HepG2 (cell line): ENCODE results near the gene CDC27. TPM values are rescaled to one million over a fixed set of nuclear protein-coding genes. Genes with fewer than 3 reads are reported as not detected.

ENCODE experiments used
- AGO1 ChIP-seq: fragments of 200-400 bp; formaldehyde crosslinking; IDR thresholded peaks from 2 replicates; pipeline ENCODE4 v1.6.1; 2017; ENCODE audit warnings: mild to moderate bottlenecking, low read depth, low read length, moderate library complexity; ENCODE audit not compliant: poor library complexity, severe bottlenecking
- AHR ChIP-seq: IDR thresholded peaks from 2 replicates; pipeline ENCODE4 v1.6.1; 2018; ENCODE audit warnings: missing genetic modification reagents, missing compliant biosample characterization
- ATF6 ChIP-seq: sonication (generic); formaldehyde crosslinking; conservative IDR thresholded peaks from 2 replicates; pipeline ENCODE4 v1.4.0; 2020; ENCODE audit warnings: missing genetic modification reagents
- CBX2 ChIP-seq, 2 experiments: fragments of 200-600 bp in 1 of 2; sonication (generic); formaldehyde crosslinking in 1 of 2; IDR thresholded peaks; 2 replicates each; pipeline versions ENCODE4 v1.7.0 to v1.8.1; 2018 to 2022; ENCODE audit warnings: low read depth in 2 of 2, low read length in 1 of 2, mild to moderate bottlenecking in 1 of 2, missing genetic modification reagents in 1 of 2
- CHD4 ChIP-seq: fragments of 200-600 bp; sonication (generic); IDR thresholded peaks from 2 replicates; pipeline ENCODE4 v1.7.0; 2017; ENCODE audit warnings: mild to moderate bottlenecking, low read length, borderline replicate concordance
- CREB3 ChIP-seq: sonication (generic); formaldehyde crosslinking; IDR thresholded peaks from 2 replicates; pipeline ENCODE4 v1.5.0; 2020; ENCODE audit warnings: missing genetic modification reagents
- ETV5 ChIP-seq: IDR thresholded peaks from 2 replicates; pipeline ENCODE4 v1.6.1; 2018; ENCODE audit warnings: missing biosample characterization, missing genetic modification reagents, inconsistent platforms, borderline replicate concordance
- GATAD1 ChIP-seq: IDR thresholded peaks from 2 replicates; pipeline ENCODE4 v1.6.1; 2016; ENCODE audit warnings: missing genetic modification reagents, missing compliant biosample characterization
- IRF9 ChIP-seq: sonication (generic); formaldehyde crosslinking; IDR thresholded peaks from 2 replicates; pipeline ENCODE4 v1.8.0; 2022; ENCODE audit warnings: missing genetic modification reagents, mild to moderate bottlenecking, borderline replicate concordance
- IRX3 ChIP-seq: sonication (generic); formaldehyde crosslinking; IDR thresholded peaks from 2 replicates; pipeline ENCODE4 v1.8.1; 2023; ENCODE audit warnings: mild to moderate bottlenecking, low read depth, missing genetic modification reagents, borderline replicate concordance
- KAT7 ChIP-seq: IDR thresholded peaks from 2 replicates; pipeline ENCODE4 v1.6.1; 2018; ENCODE audit warnings: borderline replicate concordance, missing compliant biosample characterization
- MED1 ChIP-seq: sonication (generic); formaldehyde crosslinking; IDR thresholded peaks from 2 replicates; pipeline ENCODE4 v1.4.0; 2020; ENCODE audit warnings: missing genetic modification reagents
- NR2F6 ChIP-seq, 2 experiments: IDR thresholded peaks; 2 replicates each; pipeline ENCODE4 v1.6.1; 2016; ENCODE audit warnings: antibody characterized with exemption in 1 of 2, mild to moderate bottlenecking in 1 of 2
- SOX13 ChIP-seq, 3 experiments: fragments of 450-650 bp in 1 of 3; sonication (generic) in 1 of 3; formaldehyde crosslinking in 1 of 3; IDR thresholded peaks in 2 of 3; conservative IDR thresholded peaks in 1 of 3; 2 replicates each; pipeline versions ENCODE4 v1.5.0 to v1.6.1; 2016 to 2020; ENCODE audit warnings: antibody characterized with exemption in 1 of 3, mild to moderate bottlenecking in 1 of 3, missing compliant biosample characterization in 1 of 3, missing genetic modification reagents in 1 of 3, moderate library complexity in 1 of 3
- TP53 ChIP-seq: sonication (generic); formaldehyde crosslinking; conservative IDR thresholded peaks from 2 replicates; pipeline ENCODE4 v1.4.0; 2020; ENCODE audit warnings: missing genetic modification reagents
- ZNF18 ChIP-seq: sonication (generic); formaldehyde crosslinking; IDR thresholded peaks from 2 replicates; pipeline ENCODE4 v1.8.0; 2022; ENCODE audit warnings: mild to moderate bottlenecking, missing genetic modification reagents; ENCODE audit not compliant: insufficient replicate concordance
- ZNF253 ChIP-seq: sonication (generic); formaldehyde crosslinking; IDR thresholded peaks from 2 replicates; pipeline ENCODE4 v1.8.0; 2022; ENCODE audit warnings: mild to moderate bottlenecking, missing genetic modification reagents, borderline replicate concordance
- ZNF513 ChIP-seq: sonication (generic); formaldehyde crosslinking; conservative IDR thresholded peaks from 2 replicates; pipeline ENCODE4 v1.5.0; 2020; ENCODE audit warnings: missing genetic modification reagents
- polyA plus RNA-seq, 8 experiments: library from polyadenylated mRNA; depleted of rRNA in 3 of 8; stranded (reverse) in 7 of 8; unstranded in 1 of 8; fragments of >200 nt; fragmentation: Illumina TruSeq in 4 of 8; extraction: Trizol in 4 of 8; gene quantifications; 2 replicates each; pipeline versions ENCODE4 v1.2.1 to v1.2.3, GENCODE V29; 2011 to 2016; ENCODE audit warnings: low read depth in 4 of 8, missing spikeins in 1 of 8, mixed read lengths in 1 of 8; ENCODE audit not compliant: insufficient read depth in 1 of 8
- total RNA-seq, 5 experiments: library from RNA; depleted of rRNA; stranded (reverse); fragments of >200 nt; fragmentation: Illumina TruSeq; extraction: Trizol; gene quantifications; 2 replicates each; pipeline ENCODE4 v1.2.3, GENCODE V29; 2016; ENCODE audit warnings: low read depth in 1 of 5

The CDC27 gene
- total and polyA plus RNA-seq, 2 of the 13 experiments (the other 11 are each of a cell fraction or from before 2014, with no cell fraction given), result 80.7 to 102 TPM

- peak; percentile 72 for TF ChIP-seq AGO1
- peak; percentile 58 for TF ChIP-seq ETV5 (CRISPR knock-in tag)
- no peak for TF ChIP-seq NR2F6 (IDR thresholded peaks at IDR 0.05)
- TF ChIP-seq NR2F6 (CRISPR knock-in tag; IDR thresholded peaks at IDR 0.05), result peak; percentile 49; the same call in 1 of the 2 replicates
- peak; percentile 69 for TF ChIP-seq GATAD1 (CRISPR knock-in tag)
- TF ChIP-seq IRF9 (CRISPR knock-in tag), result peak; percentile 99
- TF ChIP-seq CBX2 (IDR thresholded peaks at IDR 0.05; ENCODE audit: low read depth, low read length), result no peak
- no peak for TF ChIP-seq CBX2 (CRISPR knock-in tag; IDR thresholded peaks at IDR 0.05; ENCODE audit: low read depth)
- TF ChIP-seq ZNF253 (CRISPR knock-in tag), result 0 out of 2 replicates have a peak, but pooled peaks have one; percentile 72
- TF ChIP-seq ZNF513 (CRISPR knock-in tag), result 0 out of 2 replicates have a peak, but pooled peaks have one; percentile 17
- no peak; the same call in 1 of the 2 replicates for TF ChIP-seq IRX3 (CRISPR knock-in tag)
- peak; percentile 90 for TF ChIP-seq ZNF18 (CRISPR knock-in tag)
- TF ChIP-seq KAT7 (CRISPR knock-in tag), result peak; percentile 97
- peak; percentile 80; the same call in 1 of the 2 replicates for TF ChIP-seq AHR (CRISPR knock-in tag)
- TF ChIP-seq TP53 (CRISPR knock-in tag), result 0 out of 2 replicates have a peak, but pooled peaks have one; percentile 38
- TF ChIP-seq CREB3 (CRISPR knock-in tag), result peak; percentile 87; the same call in 1 of the 2 replicates
- TF ChIP-seq SOX13 (IDR thresholded peaks at IDR 0.05), result no peak
- TF ChIP-seq SOX13 (CRISPR knock-in tag; conservative IDR thresholded peaks at IDR 0.05 in 1 of 2, IDR thresholded peaks at IDR 0.05 in 1 of 2), result peak in 1 of 2 experiments; percentile 48; a peak in 1 of 4 replicates
- TF ChIP-seq MED1 (CRISPR knock-in tag), result peak; percentile 69
- TF ChIP-seq ATF6 (CRISPR knock-in tag), result no peak; the same call in 1 of the 2 replicates
- no peak for TF ChIP-seq CHD4
Measured at GRCh38 chr17:47188876-47189731, at the start of gene CDC27 (continued).
